ENCODE measurements around the gene CASQ2.

DNA sequence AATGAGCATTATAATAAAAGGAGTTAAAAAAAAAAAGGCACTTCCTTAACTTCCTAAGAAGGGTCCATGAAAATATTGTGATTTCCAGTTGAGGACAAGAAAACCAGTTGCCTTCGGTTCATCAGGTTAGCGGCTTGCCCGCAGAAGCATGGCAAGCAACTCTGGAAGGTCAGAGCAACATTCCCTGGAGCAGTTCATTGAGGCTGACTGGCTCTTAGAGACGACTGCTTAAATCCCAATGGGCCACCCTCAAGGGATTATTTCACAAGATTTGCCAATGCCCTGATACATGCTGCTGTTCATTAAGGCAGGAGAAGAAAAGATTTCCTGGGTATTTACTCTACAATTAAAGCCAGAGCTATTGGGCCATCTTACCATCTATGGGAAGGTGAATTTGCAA is 29.0 kb upstream of the CASQ2 start:
- TF ChIP-seq, protein P1, sequence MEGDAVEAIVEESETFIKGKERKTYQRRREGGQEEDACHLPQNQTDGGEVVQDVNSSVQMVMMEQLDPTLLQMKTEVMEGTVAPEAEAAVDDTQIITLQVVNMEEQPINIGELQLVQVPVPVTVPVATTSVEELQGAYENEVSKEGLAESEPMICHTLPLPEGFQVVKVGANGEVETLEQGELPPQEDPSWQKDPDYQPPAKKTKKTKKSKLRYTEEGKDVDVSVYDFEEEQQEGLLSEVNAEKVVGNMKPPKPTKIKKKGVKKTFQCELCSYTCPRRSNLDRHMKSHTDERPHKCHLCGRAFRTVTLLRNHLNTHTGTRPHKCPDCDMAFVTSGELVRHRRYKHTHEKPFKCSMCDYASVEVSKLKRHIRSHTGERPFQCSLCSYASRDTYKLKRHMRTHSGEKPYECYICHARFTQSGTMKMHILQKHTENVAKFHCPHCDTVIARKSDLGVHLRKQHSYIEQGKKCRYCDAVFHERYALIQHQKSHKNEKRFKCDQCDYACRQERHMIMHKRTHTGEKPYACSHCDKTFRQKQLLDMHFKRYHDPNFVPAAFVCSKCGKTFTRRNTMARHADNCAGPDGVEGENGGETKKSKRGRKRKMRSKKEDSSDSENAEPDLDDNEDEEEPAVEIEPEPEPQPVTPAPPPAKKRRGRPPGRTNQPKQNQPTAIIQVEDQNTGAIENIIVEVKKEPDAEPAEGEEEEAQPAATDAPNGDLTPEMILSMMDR (IDR thresholded peaks at IDR 0.05): no peak
- no peak for TF ChIP-seq POLR2A (IDR thresholded peaks at IDR 0.05)
